Small intestine (tissue), 7 donors: ENCODE measurements around the gene ZNF821. TPM values are rescaled to one million over a fixed set of nuclear protein-coding genes. Genes with fewer than 3 reads are reported as not detected.

ENCODE experiments used
- DNase-seq, 2 donors: peaks; one replicate each; pipeline versions ENCODE4 v3.0.0 to v3.0.0-alpha.2; 2013
- FAIRE-seq: peaks from 2 replicates; lab custom pipeline; 2012; peaks lifted over from hg19 to GRCh38; lab: Jason Lieb, UNC
- H3K27ac ChIP-seq, 3 donors: one replicate each; pipeline ENCODE4 v1.5.1; 2013; ENCODE audit warnings: low read length in 2 of 3, mild to moderate bottlenecking in 2 of 3, control low read depth in 1 of 3, inconsistent platforms in 1 of 3, low read depth in 1 of 3, moderate library complexity in 1 of 3
- H3K27me3 ChIP-seq, 3 donors: one replicate each; pipeline ENCODE4 v1.6.1; 2013; ENCODE audit warnings: low read length in 3 of 3, inconsistent platforms in 1 of 3; ENCODE audit not compliant: control insufficient read depth in 3 of 3, insufficient read depth in 3 of 3
- H3K36me3 ChIP-seq, 3 donors: one replicate each; pipeline ENCODE4 v1.6.1; 2013; ENCODE audit warnings: low read length in 3 of 3, inconsistent platforms in 1 of 3, low read depth in 1 of 3, mild to moderate bottlenecking in 1 of 3, moderate library complexity in 1 of 3; ENCODE audit not compliant: control insufficient read depth in 3 of 3, insufficient read depth in 2 of 3
- H3K4me1 ChIP-seq, 3 donors: one replicate each; pipeline ENCODE4 v1.6.1; 2013; ENCODE audit warnings: low read length in 2 of 3, inconsistent platforms in 1 of 3, low read depth in 1 of 3, mild to moderate bottlenecking in 1 of 3, moderate library complexity in 1 of 3; ENCODE audit not compliant: control insufficient read depth in 3 of 3, insufficient read depth in 2 of 3
- H3K4me3 ChIP-seq, 3 donors: one replicate each; pipeline ENCODE4 v1.5.1; 2013; ENCODE audit warnings: low read length in 3 of 3, control low read depth in 1 of 3, inconsistent platforms in 1 of 3, low read depth in 1 of 3, mild to moderate bottlenecking in 1 of 3, moderate library complexity in 1 of 3
- H3K9me3 ChIP-seq, 2 donors: one replicate each; pipeline ENCODE4 v1.6.1; 2013; ENCODE audit warnings: low read depth in 1 of 2, low read length in 1 of 2; ENCODE audit not compliant: control insufficient read depth in 2 of 2, insufficient read depth in 1 of 2
- WGBS, 3 donors: extraction: QIAGEN DNeasy Blood & Tissue Kit; methylation state at CpG; one replicate each; pipeline ENCODE4 v1.1.7; 2013; 5-methylcytosine and 5-hydroxymethylcytosine counted together
- polyA plus RNA-seq, 4 donors: library from polyadenylated mRNA; stranded (reverse) in 3 of 4; unstranded in 1 of 4; fragments of 200-250 nt in 3 of 4; fragments of 120-200 nt in 1 of 4; gene quantifications; one replicate each; pipeline versions ENCODE4 v1.2.1 to v1.2.3, GENCODE V29; 2013
- donor health status: healthy with polysubstance abuse.
- donor health status: control.
- donor health status: control.
- donor health status: Bipolar disorder and iron deficiency.
- donor health status: healthy.

ZNF821 gene
- polyA plus RNA-seq, 4 donors: 7.2 to 15.7 (median 11.2) TPM

DNA sequence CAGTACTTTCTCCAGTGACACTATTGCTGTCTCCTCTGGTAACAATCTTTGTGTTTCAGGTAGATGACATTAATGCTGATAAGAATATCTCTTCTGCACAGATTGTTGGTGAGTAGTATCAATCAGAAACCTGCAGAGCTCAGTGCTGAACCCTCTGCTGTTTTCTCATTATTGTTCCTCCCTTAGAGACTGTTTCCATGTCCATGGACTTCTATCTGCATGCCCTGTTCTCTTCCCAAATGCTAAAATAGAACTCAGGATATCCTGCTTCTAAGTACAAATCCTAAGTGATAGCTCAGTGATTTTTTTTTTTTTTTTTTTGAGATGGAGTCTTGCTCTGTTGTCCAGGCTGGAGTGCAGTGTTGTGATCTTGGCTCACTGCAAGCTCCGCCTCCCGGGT is 40.7 kb upstream of the ZNF821 start:
- WGBS, 3 donors: 92 to 94% methylated on average over 2 of the region's 2 CpGs; no CpG with 5 or more reads in 1 of the 3 donors
- peaks cover 3 to 5% (median 4%) of the 10 kb centered on the region in 3 donors for H3K4me1 ChIP-seq

GRCh38 chr16:71923941-71924690 is 40.1 kb upstream of the ZNF821 start:
- peaks cover 27 to 62% (median 59%) of the 10 kb centered on the region in 3 donors for H3K36me3 ChIP-seq
- no peak overlapping the region for H3K27ac ChIP-seq
- WGBS, 3 donors: 82 to 85% (median 83%) methylated on average over 10 of the region's 10 CpGs
- FAIRE-seq (no peak), DNase-seq (peak in 1 of 2 donors; percentile 9)
- peaks cover 3 to 5% (median 4%) of the 10 kb centered on the region in 3 donors for H3K4me1 ChIP-seq
- peaks cover 0 to 4% of the 10 kb centered on the region in 2 donors for H3K9me3 ChIP-seq
- no peaks in the 10 kb centered on the region for H3K27me3 ChIP-seq
- H3K4me3 ChIP-seq: no peak overlapping the region

More for the DNA sequence above, 40.7 kb upstream of the ZNF821 start:
- Histone ChIP-seq H3K36me3 (peaks cover 28 to 60% (median 56%) of the 10 kb centered on the region in 3 donors), H3K27ac (no peak overlapping the region), H3K9me3 (no peaks in the 10 kb centered on the region), H3K4me3 (no peak overlapping the region), H3K27me3 (no peaks in the 10 kb centered on the region)
- no peak for FAIRE-seq
- DNase-seq: no peak

DNA sequence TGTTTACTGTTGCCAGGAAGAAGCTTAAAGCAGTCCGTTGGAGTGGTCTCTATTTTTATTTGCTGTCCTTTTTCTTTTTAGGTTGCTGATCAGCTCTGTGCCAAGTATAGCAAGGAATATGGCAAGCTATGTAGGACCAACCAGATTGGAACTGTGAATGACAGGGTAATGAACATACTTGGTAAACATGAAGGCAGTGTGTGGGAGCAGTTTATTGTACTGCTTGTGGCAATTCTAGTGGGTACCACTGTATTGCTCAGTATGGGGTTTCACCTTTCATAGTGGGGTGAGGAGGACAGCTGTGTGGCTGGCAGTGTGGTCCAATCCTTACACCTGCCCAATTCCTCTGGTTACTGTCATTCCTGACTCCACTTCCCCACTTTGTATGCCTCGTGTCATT is 36.7 kb upstream of the ZNF821 start:
- DNase-seq: no peak
- no peak for FAIRE-seq
- Histone ChIP-seq H3K4me1 (no peaks in the 10 kb centered on the region), H3K27ac (no peak overlapping the region), H3K4me3 (no peak overlapping the region), H3K27me3 (no peaks in the 10 kb centered on the region), H3K9me3 (peaks cover 0 to 9% of the 10 kb centered on the region in 2 donors), H3K36me3 (peaks cover 20 to 58% (median 52%) of the 10 kb centered on the region in 3 donors)
- 83 to 87% (median 83%) methylated on average over 2 of the region's 2 CpGs for WGBS, 3 donors

- no peak overlapping the region for H3K27ac ChIP-seq
- DNase-seq: no peak
- peaks cover 18 to 52% (median 42%) of the 10 kb centered on the region in 3 donors for H3K36me3 ChIP-seq
- no peaks in the 10 kb centered on the region for H3K27me3 ChIP-seq
- H3K4me3 ChIP-seq: no peak overlapping the region
- WGBS, 3 donors: 82 to 85% (median 83%) methylated on average over 3 of the region's 3 CpGs
- FAIRE-seq: no peak
- peaks cover 0 to 4% (median 0%) of the 10 kb centered on the region in 3 donors for H3K4me1 ChIP-seq
- peaks cover 0 to 9% of the 10 kb centered on the region in 2 donors for H3K9me3 ChIP-seq
These were observed 35.1 kb upstream of the ZNF821 start for GRCh38 chr16:71919035-71919434.

- Histone ChIP-seq H3K36me3 (peaks cover 13 to 44% (median 42%) of the 10 kb centered on the region in 3 donors), H3K27ac (no peak overlapping the region), H3K9me3 (peaks cover 0 to 9% of the 10 kb centered on the region in 2 donors), H3K4me3 (no peak overlapping the region), H3K4me1 (peaks cover 0 to 4% (median 0%) of the 10 kb centered on the region in 3 donors), H3K27me3 (no peaks in the 10 kb centered on the region)
- WGBS, 3 donors: 73 to 90% (median 81%) methylated on average over 6 of the region's 6 CpGs
- no peak for DNase-seq
- no peak for FAIRE-seq
These were observed 33.9 kb upstream of the ZNF821 start for GRCh38 chr16:71917900-71918299.

DNA sequence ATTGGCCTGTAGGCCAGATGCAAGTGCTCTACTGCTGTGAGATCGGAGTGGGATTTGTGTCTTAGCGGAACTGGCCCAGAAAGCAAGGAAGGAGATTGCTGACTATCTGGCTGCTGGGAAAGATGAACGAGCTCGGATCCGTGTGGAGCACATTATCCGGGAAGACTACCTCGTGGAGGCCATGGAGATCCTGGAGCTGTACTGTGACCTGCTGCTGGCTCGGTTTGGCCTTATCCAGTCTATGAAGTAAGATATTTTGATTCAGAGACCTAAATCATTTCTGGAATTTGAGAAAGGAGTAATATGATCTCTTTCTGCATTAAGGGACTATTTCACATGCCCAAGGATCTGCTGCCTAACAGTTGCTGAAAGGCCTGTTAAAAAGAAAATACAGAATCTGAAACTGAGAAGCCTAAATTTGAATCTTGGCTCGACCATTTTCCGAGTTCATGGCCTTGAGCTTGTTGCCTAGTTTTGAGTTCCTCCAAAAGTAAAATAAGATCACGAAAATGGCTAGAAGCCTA is 32.5 kb upstream of the ZNF821 start:
- H3K4me1 ChIP-seq: peaks cover 0 to 6% (median 0%) of the 10 kb centered on the region in 3 donors
- H3K9me3 ChIP-seq: peaks cover 0 to 9% of the 10 kb centered on the region in 2 donors
- H3K27ac ChIP-seq: no peak overlapping the region
- H3K36me3 ChIP-seq: peaks cover 6 to 38% (median 32%) of the 10 kb centered on the region in 3 donors
- H3K4me3 ChIP-seq: no peak overlapping the region
- DNase-seq (no peak), FAIRE-seq (no peak)
- 86 to 87% (median 87%) methylated on average over 11 of the region's 11 CpGs for WGBS, 3 donors
- H3K27me3 ChIP-seq: no peaks in the 10 kb centered on the region

DNA sequence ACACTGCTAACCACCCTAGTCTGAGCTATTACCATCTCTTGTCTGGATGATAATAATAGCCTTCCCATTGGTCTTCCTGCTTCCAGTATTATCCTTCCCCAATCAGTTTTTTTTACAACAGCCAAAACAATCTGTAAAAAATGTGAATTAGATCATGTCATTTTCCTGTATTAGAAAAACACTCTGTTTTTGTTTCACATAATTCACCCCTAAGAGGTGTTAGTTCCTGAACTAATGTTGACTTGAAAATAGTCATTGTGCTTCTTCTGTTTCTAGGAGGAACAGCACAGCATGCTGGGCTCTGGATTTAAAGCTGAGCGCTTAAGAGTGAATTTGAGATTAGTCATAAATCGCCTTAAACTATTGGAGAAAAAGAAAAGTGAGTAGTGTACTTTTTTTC is 31.4 kb upstream of the ZNF821 start:
- WGBS, 3 donors: 93 to 96% (median 96%) methylated on average over 2 of the region's 2 CpGs
- Histone ChIP-seq H3K36me3 (peaks cover 3 to 35% (median 20%) of the 10 kb centered on the region in 3 donors), H3K27me3 (no peaks in the 10 kb centered on the region), H3K4me1 (peaks cover 0 to 6% (median 0%) of the 10 kb centered on the region in 3 donors), H3K27ac (no peak overlapping the region), H3K4me3 (no peak overlapping the region), H3K9me3 (peaks cover 0 to 9% of the 10 kb centered on the region in 2 donors)
- FAIRE-seq (no peak), DNase-seq (no peak)

GRCh38 chr16:71914802-71915201 is 30.8 kb upstream of the ZNF821 start:
- FAIRE-seq: no peak
- Histone ChIP-seq H3K9me3 (peaks cover 0 to 9% of the 10 kb centered on the region in 2 donors), H3K27ac (no peak overlapping the region), H3K36me3 (peaks cover under 1 to 32% (median 18%) of the 10 kb centered on the region in 3 donors), H3K4me1 (peaks cover 0 to 6% (median 3%) of the 10 kb centered on the region in 3 donors), H3K27me3 (no peaks in the 10 kb centered on the region), H3K4me3 (no peak overlapping the region)
- DNase-seq: no peak
- 64 to 82% (median 74%) methylated on average over 2 of the region's 2 CpGs for WGBS, 3 donors
